ENCODE measurements around the gene CLEC19A. TPM values are rescaled to one million over a fixed set of nuclear protein-coding genes. Genes with fewer than 3 reads are reported as not detected.
A peak's percentile ranks its signal among the peaks of the same experiment; 100 is the strongest.
"Not testable (repeated sequence)": the region's sequence is repeated elsewhere in the genome, so short reads cannot be mapped to it uniquely, and the experiment has no call there.

Gene CLEC19A
- total RNA-seq, 1 experiment from 2014 or later = not detected

- no peak for DNase-seq (ENCODE audit: low read depth)
Observed at GRCh38 chr16:19286827-19287226, 1.3 kb downstream of the CLEC19A start.

- DNase-seq (ENCODE audit: low read depth) = no peak
Observed at GRCh38 chr16:19287241-19287640, 1.7 kb downstream of the CLEC19A start.

- DNase-seq (ENCODE audit: low read depth) = no peak
Observed at GRCh38 chr16:19288872-19289799, 3.6 kb downstream of the CLEC19A start.

- no peak for DNase-seq (ENCODE audit: low read depth)
Observed at GRCh38 chr16:19289811-19290485, 4.4 kb downstream of the CLEC19A start.

- no peak for DNase-seq (ENCODE audit: low read depth)
Observed at GRCh38 chr16:19290860-19291259, 5.3 kb downstream of the CLEC19A start.

- DNase-seq (ENCODE audit: low read depth) = peak; percentile 25
Observed at GRCh38 chr16:19291475-19291874, 5.9 kb downstream of the CLEC19A start.

- no peak for DNase-seq (ENCODE audit: low read depth)
Observed at GRCh38 chr16:19292186-19292585, 6.7 kb downstream of the CLEC19A start.

GRCh38 chr16:19294156-19294649, 8.7 kb downstream of the CLEC19A start:
- DNase-seq (ENCODE audit: low read depth) = peak; percentile 13

GRCh38 chr16:19295393-19295792, 9.9 kb downstream of the CLEC19A start:
- no peak for DNase-seq (ENCODE audit: low read depth)

- no peak for DNase-seq (ENCODE audit: low read depth)
Observed at GRCh38 chr16:19297454-19297853, 11.9 kb downstream of the CLEC19A start.

- DNase-seq (ENCODE audit: low read depth) = no peak
Observed at GRCh38 chr16:19299565-19299964, 14.0 kb downstream of the CLEC19A start.

- DNase-seq (ENCODE audit: low read depth) = no peak
Observed at GRCh38 chr16:19301931-19302330, 16.4 kb downstream of the CLEC19A start.

- peak; percentile 46 for DNase-seq (ENCODE audit: low read depth)
Observed at GRCh38 chr16:19304750-19305149, 19.2 kb downstream of the CLEC19A start.

- no peak for DNase-seq (ENCODE audit: low read depth)
Observed at GRCh38 chr16:19305443-19305842, 19.9 kb downstream of the CLEC19A start.

- peak; percentile 33 for DNase-seq (ENCODE audit: low read depth)
Observed at GRCh38 chr16:19307587-19308241, 22.2 kb downstream of the CLEC19A start.

- no peak for DNase-seq (ENCODE audit: low read depth)
Observed at GRCh38 chr16:19308392-19308791, 22.9 kb downstream of the CLEC19A start.

GRCh38 chr16:19309178-19309577, 23.6 kb downstream of the CLEC19A start:
- no peak for DNase-seq (ENCODE audit: low read depth)

GRCh38 chr16:19314718-19315425, 29.3 kb downstream of the CLEC19A start:
- DNase-seq (ENCODE audit: low read depth) = no peak

GRCh38 chr16:19315889-19316433, 30.4 kb downstream of the CLEC19A start:
- no peak for DNase-seq (ENCODE audit: low read depth)

GRCh38 chr16:19316846-19317245, 31.3 kb downstream of the CLEC19A start:
- DNase-seq (ENCODE audit: low read depth) = no peak

GRCh38 chr16:19321186-19321585, 35.7 kb downstream of the CLEC19A start:
- DNase-seq (ENCODE audit: low read depth) = not testable (repeated sequence)

All from Daoy (cell line).